HPDE6-E6E7 (cell line): ENCODE data around the gene PLEKHO1.
"Not testable (repeated sequence)": the region's sequence is repeated elsewhere in the genome, so short reads cannot be mapped to it uniquely, and the experiment has no call there.

Experiments used
- DNase-seq: peaks from one replicate; pipeline ENCODE4 v3.0.0; 2011; ENCODE audit warnings: missing footprints; ENCODE audit errors: extremely low spot score

PLEKHO1 gene

DNA sequence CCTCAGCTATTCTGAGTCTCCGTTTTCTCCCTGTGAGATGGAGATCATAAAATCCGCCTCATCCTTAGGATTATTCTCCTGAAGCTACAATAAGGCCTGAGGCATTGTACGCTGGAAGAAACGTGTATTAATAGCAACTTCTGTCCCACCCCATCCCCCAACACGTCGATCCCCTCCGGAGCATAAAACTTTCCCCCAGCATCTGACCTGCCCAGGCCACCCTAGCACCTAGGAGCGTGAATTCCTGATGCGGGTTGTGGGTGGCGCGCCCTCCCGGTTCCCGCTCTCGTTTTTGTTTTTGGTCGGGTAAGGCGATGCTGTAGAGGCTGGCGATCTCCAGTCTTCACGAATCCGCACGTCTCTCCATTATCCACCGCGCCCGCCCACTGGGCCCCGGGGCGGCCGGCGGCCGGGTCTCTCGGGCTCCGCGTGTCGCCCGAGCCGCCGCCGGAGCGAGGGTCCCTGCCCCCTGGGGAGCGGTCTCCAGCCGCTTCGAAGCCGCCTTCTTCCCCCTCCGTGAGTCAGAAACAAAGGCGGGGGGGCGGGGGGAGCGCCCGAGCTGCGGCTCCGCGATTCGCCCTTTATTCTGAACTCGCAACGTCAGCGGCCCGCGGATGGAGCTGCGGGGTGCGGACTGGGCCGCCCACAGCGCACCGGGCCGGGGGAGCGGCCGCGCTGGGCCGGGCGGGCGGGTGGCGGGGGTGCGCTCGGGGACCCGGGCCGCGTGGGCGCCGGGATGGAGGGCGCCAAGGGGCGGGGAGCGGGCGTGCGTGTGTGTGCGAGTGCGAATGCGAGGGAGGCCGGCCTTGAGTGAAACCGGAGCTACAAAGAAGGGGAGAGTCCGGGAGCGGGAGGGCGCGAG, at the start of gene PLEKHO1:
PLEKHO1 (plus strand) TSS at position 646 of the 862 bp plus-strand sequence. CDS start 342 bp downstream, outside the sequence.
- DNase-seq: peak; percentile 65

DNA sequence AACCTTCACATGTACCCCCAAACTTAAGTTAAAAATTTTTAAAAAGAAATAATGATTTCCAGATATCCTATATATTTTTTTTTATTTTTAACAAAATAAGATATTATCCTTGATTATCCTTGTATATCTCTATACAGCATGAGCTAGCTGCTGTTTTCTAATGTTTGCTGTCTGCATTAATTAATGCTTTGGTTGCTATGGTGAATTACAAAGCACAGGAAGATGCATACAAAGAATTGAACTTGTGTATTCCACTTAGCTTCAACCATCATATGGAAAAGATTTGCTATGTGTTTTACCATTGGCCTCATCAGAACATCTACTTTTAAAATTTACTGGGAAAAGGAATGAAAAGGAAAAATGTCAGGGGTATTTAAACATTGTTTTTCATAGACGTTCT, 46.7 kb upstream of the PLEKHO1 start:
- no peak for DNase-seq

- no peak for DNase-seq
These were observed 43.4 kb upstream of the PLEKHO1 start for GRCh38 chr1:150106341-150106740.

DNA sequence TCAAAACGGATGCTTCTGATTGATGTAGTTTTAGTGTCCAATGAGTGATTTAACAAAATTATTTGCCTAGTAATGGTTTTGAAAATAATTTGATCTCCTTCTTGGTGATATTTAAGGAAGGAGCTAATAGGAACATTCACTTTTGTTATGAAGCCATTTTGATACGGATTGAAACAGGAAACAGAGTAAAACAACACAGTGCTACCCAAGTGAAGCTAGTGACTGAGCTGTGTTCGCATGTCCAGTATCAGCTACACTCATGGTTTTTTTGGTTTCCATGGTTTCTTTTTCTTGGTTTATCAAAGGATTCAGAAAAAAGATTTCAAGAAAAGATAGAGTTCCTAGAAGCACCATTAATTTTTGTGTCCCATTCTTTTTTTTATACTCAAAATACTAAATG, 40.1 kb upstream of the PLEKHO1 start:
- DNase-seq: no peak

GRCh38 chr1:150110116-150110515, 39.6 kb upstream of the PLEKHO1 start:
- no peak for DNase-seq

- DNase-seq: no peak
These were observed 38.0 kb upstream of the PLEKHO1 start for GRCh38 chr1:150111670-150112069.

DNA sequence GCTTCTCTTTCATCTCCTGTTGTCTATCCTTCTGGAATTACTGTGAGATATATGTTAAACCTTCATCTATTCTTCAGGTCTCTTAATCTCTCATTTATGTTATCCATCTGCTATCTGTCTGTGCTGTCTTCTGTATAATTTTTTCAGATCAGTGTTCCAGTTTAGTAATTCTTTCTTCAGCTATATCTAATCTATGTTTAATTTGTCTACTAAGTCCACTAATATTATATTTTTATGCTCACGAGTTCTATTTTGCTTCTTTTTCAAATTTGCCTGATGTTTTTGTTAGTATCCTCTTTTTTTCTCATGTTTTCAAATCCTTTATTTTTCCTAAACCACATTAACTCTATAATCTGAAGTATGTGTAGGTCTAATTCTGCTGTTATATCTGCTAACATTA, 34.6 kb upstream of the PLEKHO1 start:
- no peak for DNase-seq

DNA sequence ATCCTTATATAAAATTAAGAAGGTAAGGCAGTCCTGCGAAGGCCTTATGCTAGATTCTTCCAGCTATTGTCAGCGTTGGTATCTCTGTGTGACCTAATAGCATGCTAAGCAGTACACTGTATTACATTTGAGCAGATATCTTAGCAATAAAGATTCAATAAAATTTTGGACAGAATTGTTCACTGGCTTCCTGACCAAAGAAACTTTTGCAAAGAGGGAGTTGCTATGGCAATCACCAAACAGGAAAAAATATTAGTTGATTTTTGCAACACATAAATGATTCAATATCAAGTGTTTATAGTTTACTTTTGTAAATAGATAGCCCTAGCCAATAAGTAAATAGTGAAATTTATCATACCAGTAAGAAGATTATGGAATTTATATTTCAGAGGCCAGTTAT, 31.0 kb upstream of the PLEKHO1 start:
- DNase-seq: no peak

- no peak for DNase-seq
These were observed 28.4 kb upstream of the PLEKHO1 start for GRCh38 chr1:150121236-150121862.

- no peak for DNase-seq
These were observed 22.9 kb upstream of the PLEKHO1 start for GRCh38 chr1:150126811-150127210.

- no peak for DNase-seq
These were observed 22.3 kb upstream of the PLEKHO1 start for GRCh38 chr1:150127464-150127863.

DNA sequence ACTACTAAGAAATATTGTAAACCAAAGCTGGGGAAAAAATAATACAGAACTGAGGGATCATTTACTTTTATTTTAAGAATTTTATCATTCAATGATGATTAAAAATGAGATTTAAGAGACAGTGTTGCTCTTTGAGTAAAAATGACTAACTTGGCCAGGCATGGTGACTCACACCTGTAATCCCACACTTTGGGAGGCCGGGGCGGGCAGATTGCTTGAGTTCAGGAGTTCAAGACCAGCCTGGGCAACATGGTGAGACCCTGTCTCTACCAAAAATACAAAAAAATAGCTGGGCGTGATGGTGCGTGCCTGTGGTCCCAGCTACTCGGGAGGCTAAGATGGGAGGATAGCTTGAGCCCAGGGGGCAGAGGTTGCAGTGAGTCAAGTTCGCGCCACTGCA, 21.8 kb upstream of the PLEKHO1 start:
- no peak for DNase-seq

GRCh38 chr1:150132372-150132771, 17.3 kb upstream of the PLEKHO1 start:
- no peak for DNase-seq

DNA sequence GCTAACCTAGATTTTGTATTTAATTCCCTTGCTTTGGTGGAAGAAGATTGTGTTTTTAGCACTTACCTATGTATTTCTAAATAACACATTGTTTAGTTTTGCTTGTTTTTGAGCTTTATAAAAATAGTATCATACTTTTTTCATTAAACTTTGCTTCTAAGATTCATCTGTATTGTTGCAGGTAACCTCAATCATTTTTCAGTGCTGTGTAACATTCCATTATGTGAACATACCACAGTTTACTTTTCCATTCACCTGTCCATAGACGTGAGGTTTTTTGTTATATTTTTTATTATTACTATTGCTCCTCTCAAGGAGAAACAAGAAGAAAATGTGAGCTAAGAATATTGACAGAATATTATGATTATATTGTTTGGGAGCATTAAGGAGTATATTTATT, 15.2 kb upstream of the PLEKHO1 start:
- DNase-seq: no peak

- DNase-seq: not testable (repeated sequence)
These were observed 14.3 kb upstream of the PLEKHO1 start for GRCh38 chr1:150135400-150135799.

- DNase-seq: no peak
These were observed 11.7 kb upstream of the PLEKHO1 start for GRCh38 chr1:150138044-150138443.

GRCh38 chr1:150141452-150141851, 8.3 kb upstream of the PLEKHO1 start:
- DNase-seq: no peak

- no peak for DNase-seq
These were observed 7.6 kb upstream of the PLEKHO1 start for GRCh38 chr1:150142083-150142482.

DNA sequence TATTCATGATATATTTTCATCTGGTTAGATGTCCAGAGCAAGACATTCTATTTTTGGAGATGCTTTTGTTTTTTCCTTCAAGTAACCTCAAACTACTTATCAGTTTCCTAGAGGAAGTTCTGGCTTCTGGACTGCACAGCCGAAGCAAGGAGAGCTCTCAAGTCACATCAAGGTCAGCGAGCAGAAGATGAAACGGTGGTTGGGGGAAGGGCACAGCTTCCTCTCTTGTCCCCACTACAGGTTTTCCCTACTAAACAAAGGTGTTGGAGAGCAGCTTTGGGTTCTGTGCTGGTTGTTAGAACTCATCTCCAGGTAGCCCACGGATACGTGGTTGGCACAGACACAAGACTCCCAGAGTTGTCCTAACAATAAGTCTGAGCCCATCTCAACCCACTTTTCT, 5.1 kb upstream of the PLEKHO1 start:
- DNase-seq: no peak

DNA sequence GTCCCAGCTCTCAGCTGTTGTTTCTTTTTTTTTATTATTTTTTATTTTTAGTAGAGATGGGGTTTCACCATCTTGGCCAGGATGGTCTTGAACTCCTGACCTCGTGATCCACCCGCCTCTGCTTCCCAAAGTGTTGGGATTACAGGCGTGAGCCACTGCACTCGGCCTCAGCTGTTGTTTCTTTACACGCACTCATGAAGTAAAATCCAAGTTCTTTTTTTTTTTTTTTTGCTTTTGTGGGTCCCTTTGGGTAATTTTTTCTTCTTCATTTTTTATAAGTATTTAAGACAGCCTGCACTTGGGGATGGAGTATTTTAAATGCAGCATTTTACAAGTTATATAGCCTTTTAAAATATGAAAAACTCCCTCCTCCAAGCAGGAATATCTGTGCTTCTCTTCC, 3.7 kb upstream of the PLEKHO1 start:
- DNase-seq: not testable (repeated sequence)

DNA sequence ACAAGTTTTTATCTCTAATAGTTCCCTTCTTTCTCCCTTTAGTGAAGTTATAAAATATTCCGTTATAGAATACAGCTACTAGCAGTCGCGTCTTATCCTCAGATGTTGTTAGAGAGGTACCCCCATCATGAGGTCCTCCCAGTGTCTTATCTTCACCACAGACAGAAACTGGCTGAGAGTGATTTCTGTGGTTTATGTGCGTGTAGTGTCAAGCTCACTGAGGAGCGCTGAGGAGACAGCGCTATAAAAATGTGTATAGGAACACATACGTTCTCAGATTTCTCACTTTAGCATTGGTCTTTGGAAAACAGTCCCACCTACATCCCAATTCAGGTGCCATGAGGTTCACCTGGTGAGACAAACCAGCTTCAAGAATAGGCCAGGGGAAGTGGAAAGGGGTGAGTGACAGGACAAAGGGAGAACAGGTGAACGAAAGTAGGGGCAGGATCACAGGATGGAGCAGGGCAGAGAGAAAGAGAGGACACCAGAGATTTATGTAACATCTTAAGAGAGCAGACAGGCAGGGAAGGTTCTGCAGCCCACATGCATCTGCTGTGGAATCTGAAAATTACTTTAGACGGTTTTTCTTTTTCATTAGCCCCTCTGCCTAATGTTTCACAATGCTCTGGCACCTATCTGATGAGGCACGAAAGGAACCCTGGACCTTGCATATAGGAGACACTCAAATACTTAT, 2.7 kb upstream of the PLEKHO1 start:
- no peak for DNase-seq

GRCh38 chr1:150148837-150149270, 862 bp upstream of the PLEKHO1 start:
- no peak for DNase-seq
